Ovary (tissue), 3 donors: ENCODE data around the gene PRPS1.

ENCODE experiments used
- CTCF ChIP-seq, 3 donors: fragments of 450-650 bp in 2 of 3; fragments of 200-600 bp in 1 of 3; IDR thresholded peaks; one replicate each; pipeline versions ENCODE4 v1.5.1 to v1.8.0; 2016 to 2022; ENCODE audit warnings: antibody characterized with exemption in 3 of 3, mild to moderate bottlenecking in 1 of 3
- EP300 ChIP-seq: sonication (generic); formaldehyde crosslinking; IDR thresholded peaks from one replicate; pipeline ENCODE4 v1.6.1; 2017; ENCODE audit warnings: antibody characterized with exemption
- donor health status: DM: no; HTN: no; CAD: no.

GRCh38 chrX:107648332-107648731 lies 20.0 kb downstream of the PRPS1 start:
- TF ChIP-seq CTCF (IDR thresholded peaks at IDR 0.05) (no peak), EP300 (no peak)
